ENCODE measurements around the gene PXDN.

DNA sequence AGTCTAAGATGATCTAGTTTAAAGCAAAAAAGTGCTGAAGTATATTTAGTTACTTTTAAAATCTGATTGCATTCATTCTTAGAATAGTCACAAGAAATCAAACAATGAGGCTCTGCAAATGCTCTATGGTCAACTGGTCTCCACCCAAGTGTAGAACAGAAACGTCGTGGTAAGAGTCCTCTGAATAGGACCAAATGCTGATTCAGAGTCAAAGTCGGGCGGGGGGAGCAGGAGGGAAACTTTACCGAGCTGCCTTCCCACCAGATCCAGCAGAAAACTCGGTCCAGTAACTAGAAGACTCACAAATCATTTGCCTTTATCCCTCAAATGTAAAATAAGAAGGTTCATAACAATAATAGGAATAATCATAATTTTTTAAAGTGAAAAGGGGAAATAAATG is 46.2 kb upstream of the PXDN start:
- TF ChIP-seq, protein P1, sequence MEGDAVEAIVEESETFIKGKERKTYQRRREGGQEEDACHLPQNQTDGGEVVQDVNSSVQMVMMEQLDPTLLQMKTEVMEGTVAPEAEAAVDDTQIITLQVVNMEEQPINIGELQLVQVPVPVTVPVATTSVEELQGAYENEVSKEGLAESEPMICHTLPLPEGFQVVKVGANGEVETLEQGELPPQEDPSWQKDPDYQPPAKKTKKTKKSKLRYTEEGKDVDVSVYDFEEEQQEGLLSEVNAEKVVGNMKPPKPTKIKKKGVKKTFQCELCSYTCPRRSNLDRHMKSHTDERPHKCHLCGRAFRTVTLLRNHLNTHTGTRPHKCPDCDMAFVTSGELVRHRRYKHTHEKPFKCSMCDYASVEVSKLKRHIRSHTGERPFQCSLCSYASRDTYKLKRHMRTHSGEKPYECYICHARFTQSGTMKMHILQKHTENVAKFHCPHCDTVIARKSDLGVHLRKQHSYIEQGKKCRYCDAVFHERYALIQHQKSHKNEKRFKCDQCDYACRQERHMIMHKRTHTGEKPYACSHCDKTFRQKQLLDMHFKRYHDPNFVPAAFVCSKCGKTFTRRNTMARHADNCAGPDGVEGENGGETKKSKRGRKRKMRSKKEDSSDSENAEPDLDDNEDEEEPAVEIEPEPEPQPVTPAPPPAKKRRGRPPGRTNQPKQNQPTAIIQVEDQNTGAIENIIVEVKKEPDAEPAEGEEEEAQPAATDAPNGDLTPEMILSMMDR (conservative IDR thresholded peaks at IDR 0.05 in 1 of 2, IDR thresholded peaks at IDR 0.05 in 1 of 2; ENCODE audit: extremely low read depth in 1 of 2, insufficient read depth in 1 of 2, low read depth in 1 of 2, low read length in 2 of 2): no peak
- TF ChIP-seq EZH2 (IDR thresholded peaks at IDR 0.05; ENCODE audit: borderline replicate concordance, low read length): no peak

Data from mammary epithelial cell (primary cell).